Retinal pigment epithelial cell (primary cell): Measurements from ENCODE around the gene GNB5.

ENCODE experiments used
- DNase-seq: peaks from one replicate; pipeline ENCODE4 v3.0.0-alpha.2; 2010; ENCODE audit warnings: low read depth
- H3K4me3 ChIP-seq: 2 replicates; pipeline ENCODE4 v1.5.1; 2011; ENCODE audit warnings: mild to moderate bottlenecking, low read length, control low read depth, moderate library complexity
- CTCF ChIP-seq: conservative IDR thresholded peaks from 2 replicates; pipeline ENCODE4 v1.5.1; 2011; ENCODE audit warnings: low read depth, low read length, control low read depth, inconsistent platforms

Gene GNB5

GRCh38 chr15:52232327-52232726 is 41.1 kb upstream of the GNB5 start:
- TF ChIP-seq CTCF, result no peak
- no peak for DNase-seq
- no peak overlapping the region for H3K4me3 ChIP-seq

GRCh38 chr15:52230073-52230472 is 38.9 kb upstream of the GNB5 start:
- H3K4me3 ChIP-seq, result no peak overlapping the region
- DNase-seq, result no peak
- TF ChIP-seq CTCF, result no peak

GRCh38 chr15:52228921-52229320 is 37.7 kb upstream of the GNB5 start:
- no peak for DNase-seq
- H3K4me3 ChIP-seq, result no peak overlapping the region
- TF ChIP-seq CTCF, result no peak

- peak; percentile 85 for TF ChIP-seq CTCF
- peak; percentile 67 for DNase-seq
- no peak overlapping the region for H3K4me3 ChIP-seq
Measured at GRCh38 chr15:52227456-52227855, 36.3 kb upstream of the GNB5 start.

- TF ChIP-seq CTCF, result no peak
- DNase-seq, result no peak
Measured at GRCh38 chr15:52225230-52225629, 34.0 kb upstream of the GNB5 start.

GRCh38 chr15:52224211-52224610 is 33.0 kb upstream of the GNB5 start:
- no peak for TF ChIP-seq CTCF
- H3K4me3 ChIP-seq, result no peak overlapping the region
- no peak for DNase-seq

More at GRCh38 chr15:52225230-52225629, 34.0 kb upstream of the GNB5 start:
- H3K4me3 ChIP-seq, result no peak overlapping the region

- H3K4me3 ChIP-seq, result no peak overlapping the region
- TF ChIP-seq CTCF, result no peak
- DNase-seq, result no peak
Measured at GRCh38 chr15:52221730-52222129, 30.5 kb upstream of the GNB5 start.
